ENCODE results near the gene CYTH4. TPM values are rescaled to one million over a fixed set of nuclear protein-coding genes. Genes with fewer than 3 reads are reported as not detected.

CYTH4 gene
- total and polyA plus RNA-seq, 4 donors: 10.5 to 84.2 (median 35.0) TPM

GRCh38 chr22:37302674-37303555 is 20.6 kb downstream of the CYTH4 start:
- Histone ChIP-seq H3K4me1 (ENCODE audit: control insufficient read depth in 5 of 5, insufficient read depth in 5 of 5, low read length in 5 of 5) (peaks cover 0 to 14% (median 3%) of the 10 kb centered on the region in 5 donors), H3K27ac (ENCODE audit: low read depth in 1 of 2, low read length in 1 of 2) (no peak overlapping the region), H3K27me3 (ENCODE audit: control insufficient read depth in 3 of 3, insufficient read depth in 3 of 3, low read length in 2 of 3) (no peaks in the 10 kb centered on the region), H3K36me3 (ENCODE audit: control insufficient read depth in 4 of 4, insufficient read depth in 4 of 4, low read length in 4 of 4) (peaks cover 0 to 3% (median 0%) of the 10 kb centered on the region in 4 donors), H3K4me3 (no peak overlapping the region), H3K9me3 (ENCODE audit: control insufficient read depth in 4 of 4, insufficient read depth in 3 of 4, low read length in 3 of 4) (no peaks in the 10 kb centered on the region), H3K9ac (ENCODE audit: insufficient read depth in 1 of 2, low read length in 2 of 2) (no peak overlapping the region)
- DNase-seq (no peak), ATAC-seq (ENCODE audit: insufficient read depth, low FRiP score) (no peak)
- 86 to 91% methylated on average over 30 to 31 of the region's 31 CpGs for WGBS, 2 donors
- no peak for TF ChIP-seq CTCF (IDR thresholded peaks at IDR 0.05; ENCODE audit: control extremely low read depth, extremely low read depth)

GRCh38 chr22:37303821-37304274 is 21.5 kb downstream of the CYTH4 start:
- Histone ChIP-seq H3K9ac (ENCODE audit: insufficient read depth in 1 of 2, low read length in 2 of 2) (no peak overlapping the region), H3K4me1 (ENCODE audit: control insufficient read depth in 5 of 5, insufficient read depth in 5 of 5, low read length in 5 of 5) (peaks cover 0 to 16% (median 7%) of the 10 kb centered on the region in 5 donors), H3K27me3 (ENCODE audit: control insufficient read depth in 3 of 3, insufficient read depth in 3 of 3, low read length in 2 of 3) (no peaks in the 10 kb centered on the region), H3K36me3 (ENCODE audit: control insufficient read depth in 4 of 4, insufficient read depth in 4 of 4, low read length in 4 of 4) (peaks cover 0 to 3% (median 0%) of the 10 kb centered on the region in 4 donors), H3K4me3 (no peak overlapping the region), H3K27ac (ENCODE audit: low read depth in 1 of 2, low read length in 1 of 2) (peak overlapping the region in 1 of 2 donors; percentile 11), H3K9me3 (ENCODE audit: control insufficient read depth in 4 of 4, insufficient read depth in 3 of 4, low read length in 3 of 4) (peaks cover 0 to 2% (median 0%) of the 10 kb centered on the region in 4 donors)
- 31 to 68% methylated on average over 9 of the region's 9 CpGs for WGBS, 2 donors
- ATAC-seq (ENCODE audit: insufficient read depth, low FRiP score) (peak; percentile 41), DNase-seq (no peak)
- no peak for TF ChIP-seq CTCF (IDR thresholded peaks at IDR 0.05; ENCODE audit: control extremely low read depth, extremely low read depth)

- Histone ChIP-seq H3K27ac (ENCODE audit: low read depth in 1 of 2, low read length in 1 of 2) (no peak overlapping the region), H3K4me3 (no peak overlapping the region), H3K9me3 (ENCODE audit: control insufficient read depth in 4 of 4, insufficient read depth in 3 of 4, low read length in 3 of 4) (peaks cover 0 to 2% (median 0%) of the 10 kb centered on the region in 4 donors), H3K36me3 (ENCODE audit: control insufficient read depth in 4 of 4, insufficient read depth in 4 of 4, low read length in 4 of 4) (no peaks in the 10 kb centered on the region), H3K4me1 (ENCODE audit: control insufficient read depth in 5 of 5, insufficient read depth in 5 of 5, low read length in 5 of 5) (peaks cover 0 to 23% (median 7%) of the 10 kb centered on the region in 5 donors), H3K9ac (ENCODE audit: insufficient read depth in 1 of 2, low read length in 2 of 2) (no peak overlapping the region), H3K27me3 (ENCODE audit: control insufficient read depth in 3 of 3, insufficient read depth in 3 of 3, low read length in 2 of 3) (no peaks in the 10 kb centered on the region)
- no peak for TF ChIP-seq CTCF (IDR thresholded peaks at IDR 0.05; ENCODE audit: control extremely low read depth, extremely low read depth)
- ATAC-seq (ENCODE audit: insufficient read depth, low FRiP score) (no peak), DNase-seq (no peak)
- 74 to 78% methylated on average over 10 of the region's 10 CpGs for WGBS, 2 donors
Measured at GRCh38 chr22:37304595-37305343, 22.5 kb downstream of the CYTH4 start.
